Endometrial microvascular endothelial cells (primary cell): ENCODE data around the gene PPP3R2. TPM values are rescaled to one million over a fixed set of nuclear protein-coding genes. Genes with fewer than 3 reads are reported as not detected.
"Not testable (repeated sequence)": the region's sequence is repeated elsewhere in the genome, so short reads cannot be mapped to it uniquely, and the experiment has no call there.

ENCODE experiments used
- in situ Hi-C: cut with HindIII; loops from 2 replicates; pipeline ENCODE4 v1.10.0; 2017; ENCODE audit warnings: low sequenced_read_pairs, low pct_unique_long_range_greater_than_20kb; ENCODE audit errors: inconsistent ontology term
- total RNA-seq: library from RNA; depleted of rRNA; stranded (reverse); fragments of >200 nt; gene quantifications from one replicate; pipeline ENCODE4 v1.2.3, GENCODE V29; 2015; ENCODE audit errors: inconsistent ontology term

The PPP3R2 gene
- total RNA-seq, 1 donor from 2014 or later = not detected

DNA sequence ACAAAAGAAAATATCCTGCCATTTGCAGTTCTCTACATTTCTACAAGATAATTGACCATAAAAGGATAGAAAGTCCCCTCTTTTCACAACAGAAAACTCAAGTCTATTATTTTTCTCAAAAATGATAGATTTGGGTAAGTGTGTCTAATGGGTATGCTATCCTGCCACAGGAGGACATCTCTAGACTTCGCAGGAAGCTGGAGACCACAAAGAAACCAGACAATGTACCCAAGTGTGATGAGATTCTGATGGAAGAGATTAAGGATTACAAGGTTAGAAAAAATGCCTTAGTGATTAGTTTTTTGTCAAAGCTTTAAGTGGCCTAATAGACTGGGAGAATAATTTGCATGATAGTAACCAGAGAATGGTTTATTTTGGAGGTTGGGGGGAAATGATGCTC, 33.0 kb downstream of the PPP3R2 start:
- in situ Hi-C loops = no loop called here

DNA sequence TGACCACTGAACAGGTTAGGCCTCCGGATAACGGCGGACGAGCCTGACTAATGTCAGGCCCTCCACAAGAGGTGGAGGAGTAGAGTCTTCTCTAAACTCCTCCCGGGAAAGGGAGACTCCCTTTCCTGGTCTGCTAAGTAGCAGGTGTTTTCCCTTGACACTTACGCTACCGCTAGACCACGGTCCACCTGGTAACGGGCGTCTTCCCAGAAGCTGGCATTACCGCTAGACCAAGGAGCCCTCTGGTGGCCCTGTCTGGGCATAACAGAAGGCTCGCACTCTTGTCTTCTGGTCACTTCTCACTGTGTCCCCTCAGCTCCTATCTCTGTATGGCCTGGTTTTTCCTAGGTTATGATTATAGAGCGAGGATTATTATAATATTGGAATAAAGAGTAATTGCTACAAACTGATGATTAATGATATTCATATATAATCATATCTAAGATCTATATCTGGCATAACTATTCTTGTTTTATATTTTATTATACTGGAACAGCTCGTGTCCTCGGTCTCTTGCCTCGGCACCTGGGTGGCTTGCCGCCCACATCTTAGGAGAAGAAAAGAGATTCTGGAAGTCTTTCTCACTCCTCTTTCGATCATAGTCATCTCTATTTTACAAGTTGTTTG, 45.2 kb downstream of the PPP3R2 start:
- in situ Hi-C loops = not testable (repeated sequence)

DNA sequence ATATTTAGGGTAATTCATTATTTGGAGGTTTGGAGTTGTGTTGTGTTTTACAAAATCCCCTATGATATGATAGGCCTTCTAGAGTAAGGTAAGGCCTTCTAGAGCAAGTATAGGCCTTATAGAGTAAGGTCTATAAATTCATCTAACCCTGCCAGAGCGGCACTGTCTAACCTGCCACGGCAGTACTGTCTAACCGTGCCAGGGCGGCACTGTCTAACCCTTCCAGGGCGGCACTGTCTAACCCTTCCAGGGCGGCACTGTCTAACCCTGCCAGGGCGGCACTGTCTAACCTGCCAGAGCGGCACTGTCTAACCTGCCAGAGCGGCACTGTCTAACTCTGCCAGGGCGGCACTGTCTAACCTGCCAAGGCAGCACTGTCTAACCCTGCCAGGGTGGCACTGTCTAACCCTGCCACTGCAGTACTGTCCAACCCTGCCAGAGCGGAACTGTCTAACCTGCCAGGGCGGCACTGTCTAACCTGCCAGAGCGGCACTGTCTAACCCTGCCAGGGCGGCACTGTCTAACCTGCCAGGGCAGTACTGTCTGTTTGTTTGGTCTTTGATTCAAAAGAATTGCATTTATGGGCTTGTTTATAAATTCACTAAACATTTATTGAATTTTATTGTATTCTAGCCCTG, 51.6 kb downstream of the PPP3R2 start:
- in situ Hi-C loops = no loop called here

Other genes with a start within 250 kb of the PPP3R2 start
- gene BAAT, start 210.0 kb downstream of the PPP3R2 start, total RNA-seq = not detected
- 15.4 TPM for gene MRPL50, start 196.4 kb downstream of the PPP3R2 start, total RNA-seq
- 8.3 TPM for gene ZNF189, start 196.1 kb downstream of the PPP3R2 start, total RNA-seq
- gene ALDOB, start 159.2 kb downstream of the PPP3R2 start, total RNA-seq = not detected
- gene RNF20, start 61.1 kb downstream of the PPP3R2 start, total RNA-seq = 15.6 TPM
- not detected for gene GRIN3A, start 143.7 kb upstream of the PPP3R2 start, total RNA-seq